ENCODE data around the gene ZEB2.
"Not testable (repeated sequence)": the region's sequence is repeated elsewhere in the genome, so short reads cannot be mapped to it uniquely, and the experiment has no call there.

ZEB2 gene

DNA sequence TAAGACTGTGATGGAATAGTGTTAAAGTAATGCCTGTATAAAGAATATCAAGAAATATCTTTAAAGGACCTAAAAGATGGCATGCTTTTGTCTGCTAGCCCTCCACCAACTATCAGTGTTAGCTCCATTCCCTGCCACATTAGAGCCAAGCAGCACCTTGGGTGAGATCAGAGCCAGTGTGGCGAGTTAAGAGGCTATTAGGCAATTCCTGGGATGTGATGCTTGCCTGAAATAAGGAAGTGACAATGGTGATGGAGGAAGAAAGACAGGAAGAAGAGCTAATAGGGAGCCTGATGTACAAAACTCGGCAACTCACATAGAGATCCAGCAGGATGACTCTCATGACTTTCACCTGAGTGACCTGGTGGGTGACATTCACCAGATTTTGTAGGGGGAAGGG, 143.5 kb downstream of the ZEB2 start:
- no peak for DNase-seq

DNA sequence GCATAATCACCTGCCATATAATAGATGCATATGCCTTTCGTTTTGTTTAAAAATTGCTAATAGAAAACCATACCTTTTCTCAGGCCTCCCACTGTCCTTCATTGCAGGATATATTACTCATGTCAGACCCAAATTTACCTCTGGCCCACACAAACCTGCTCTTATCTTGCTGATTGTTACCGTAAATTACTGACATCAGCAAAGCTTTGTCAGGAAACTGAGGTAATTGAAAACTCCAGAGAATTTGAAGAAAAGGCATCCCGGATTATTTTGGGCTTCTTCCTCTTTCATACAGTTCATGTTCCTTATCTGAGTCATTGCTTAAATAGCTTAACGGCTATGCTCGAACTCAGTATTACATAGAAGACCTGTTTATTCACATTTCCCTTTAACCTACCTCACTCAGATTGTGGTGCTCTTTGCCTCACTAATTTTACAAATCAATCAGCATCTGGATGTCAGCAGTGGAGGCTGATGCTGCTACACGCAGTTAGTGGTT, 145.7 kb downstream of the ZEB2 start:
- no peak for DNase-seq

DNA sequence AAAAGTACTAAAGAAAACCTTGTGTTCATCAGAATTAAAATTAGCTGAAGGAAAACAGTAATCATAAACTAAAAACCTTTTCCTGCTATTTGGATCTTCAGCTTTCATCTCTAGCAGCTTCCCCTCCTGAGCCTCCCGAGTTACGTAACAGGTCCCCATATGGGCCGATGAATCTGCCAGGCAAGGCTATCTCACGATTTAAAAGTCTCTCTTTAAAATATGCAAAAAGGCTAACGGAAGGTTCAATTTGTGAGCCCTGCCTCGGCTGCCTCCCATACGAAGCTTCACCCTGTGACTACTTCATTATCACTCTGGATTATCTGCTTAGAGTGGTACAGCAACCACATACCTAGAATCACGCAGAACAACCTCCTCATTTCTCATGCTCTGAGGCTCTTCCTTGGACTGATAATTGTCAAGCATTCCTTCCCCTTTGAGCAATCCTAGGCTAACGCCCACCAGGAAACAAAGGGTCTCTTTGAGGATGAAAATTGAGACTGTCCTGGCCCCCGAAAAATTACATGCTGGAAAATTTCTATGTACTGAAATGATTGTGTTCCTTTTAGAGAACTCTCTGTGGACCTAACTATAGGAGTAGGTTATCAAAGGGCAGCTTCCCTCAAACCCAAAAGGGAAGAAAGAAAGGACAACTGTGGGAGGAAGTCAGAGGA, 147.4 kb downstream of the ZEB2 start:
- no peak for DNase-seq

DNA sequence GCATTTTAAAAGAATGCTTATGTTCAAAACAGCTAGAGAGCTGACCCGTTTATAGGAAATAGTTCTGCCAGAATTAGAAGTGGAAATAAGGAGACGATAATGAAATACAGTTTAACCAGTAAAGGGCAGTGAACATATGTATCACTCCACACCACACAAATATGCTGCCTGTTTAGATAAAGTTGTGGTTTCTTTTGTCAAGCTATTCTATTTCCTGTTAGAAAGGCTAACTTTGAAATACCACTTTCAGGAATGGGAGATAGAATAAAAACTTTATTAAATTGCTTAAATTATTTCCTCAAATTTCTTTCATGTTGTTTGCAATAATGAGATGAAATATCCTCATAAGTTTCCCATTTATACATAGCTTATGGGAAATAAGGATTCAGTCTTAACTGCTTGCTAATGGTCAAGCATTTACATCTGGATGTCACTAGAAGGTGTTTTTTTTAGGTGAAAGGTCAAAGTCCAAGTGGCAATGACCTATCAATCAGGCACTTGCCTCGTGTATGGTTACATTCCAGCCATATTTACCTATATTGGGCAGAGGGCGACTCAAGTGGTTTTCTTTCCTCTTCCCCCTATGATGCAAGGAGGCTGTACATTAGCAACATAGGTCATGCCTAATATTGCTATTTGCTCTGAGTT, 148.9 kb downstream of the ZEB2 start:
- DNase-seq, result no peak

DNA sequence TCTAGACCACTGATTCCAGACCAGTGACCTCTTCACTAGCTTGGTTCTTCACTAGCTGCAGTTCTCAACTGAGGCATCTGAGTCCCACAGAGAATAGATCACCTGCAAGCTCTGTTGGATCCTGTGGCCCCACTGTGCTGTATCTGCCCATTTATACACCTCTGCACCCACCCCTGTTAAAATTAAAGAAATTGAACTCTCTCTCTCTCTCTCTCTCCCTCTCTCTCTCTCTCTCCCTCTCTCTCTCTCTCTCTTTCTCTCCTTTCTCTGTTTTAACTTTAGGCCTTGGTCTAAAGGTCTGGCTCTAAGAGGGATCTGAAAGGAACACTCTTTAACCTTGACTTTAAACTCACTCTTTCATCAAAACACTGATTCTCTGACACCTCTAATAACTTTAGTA, 150.5 kb downstream of the ZEB2 start:
- DNase-seq, result no peak

DNA sequence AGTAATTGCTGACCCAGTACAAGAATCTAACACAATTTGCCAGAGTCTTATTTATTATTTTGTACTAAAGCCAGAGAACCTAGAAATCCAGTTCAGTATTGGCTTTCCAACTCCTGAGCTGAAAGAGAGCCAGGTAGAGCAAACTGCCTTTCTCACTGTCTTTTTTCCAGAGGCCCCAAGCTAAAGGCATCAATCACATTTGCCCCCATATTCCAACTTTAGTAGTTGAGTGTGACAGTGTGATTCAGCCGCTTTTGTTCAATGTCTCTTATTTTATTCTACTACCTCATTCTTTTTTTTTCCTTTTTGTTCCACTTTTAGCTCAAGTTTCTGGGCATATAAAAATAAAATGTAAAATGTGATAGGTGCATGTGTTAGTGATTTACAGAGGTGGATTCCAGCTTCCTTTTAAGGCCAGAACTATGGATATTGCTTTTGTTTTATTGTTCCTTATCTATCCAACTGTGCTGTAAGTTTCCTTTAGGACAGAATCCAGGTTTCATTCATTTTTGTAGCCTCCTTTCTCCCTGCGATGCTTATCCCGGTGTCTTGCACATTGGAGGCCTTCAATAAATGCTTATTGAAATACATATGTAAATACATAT, 153.0 kb downstream of the ZEB2 start:
- no peak for DNase-seq

DNA sequence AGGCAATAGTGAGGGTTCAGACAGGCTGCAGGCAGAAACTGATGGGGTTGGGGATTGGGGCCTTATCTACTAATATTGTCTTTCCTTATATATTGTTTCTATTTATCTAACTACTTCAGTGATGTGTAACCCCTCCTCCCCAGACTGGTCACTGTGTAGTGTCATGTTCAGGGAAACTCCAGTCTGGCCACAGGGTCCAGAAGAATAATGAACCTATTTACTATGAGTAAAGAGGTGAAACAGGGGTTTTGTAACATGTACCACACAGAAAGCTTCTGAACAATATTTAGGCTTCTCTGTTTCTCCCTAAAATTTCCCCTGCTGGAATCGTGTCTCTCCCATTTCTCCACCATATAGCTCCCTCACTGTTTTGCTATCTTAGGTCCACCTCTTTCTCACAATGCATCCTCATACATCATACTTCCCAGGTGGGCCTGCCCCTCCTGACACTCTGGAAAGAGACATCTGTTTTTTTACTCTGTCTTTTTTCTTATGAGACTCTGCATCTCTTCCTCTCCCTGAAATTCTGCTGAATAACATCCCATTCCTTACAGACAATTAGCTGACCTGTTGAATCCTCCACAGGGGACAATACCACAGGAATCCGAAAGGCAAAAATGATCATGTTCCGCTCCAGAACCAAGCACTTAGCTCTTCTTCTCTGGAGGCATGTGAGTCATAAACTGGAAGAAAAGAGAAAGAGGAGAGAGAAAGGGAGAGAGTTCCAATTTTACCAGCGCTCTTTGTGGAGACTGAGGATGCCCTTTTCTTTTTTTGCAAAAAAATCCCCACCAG, 154.8 kb downstream of the ZEB2 start:
- no peak for DNase-seq

DNA sequence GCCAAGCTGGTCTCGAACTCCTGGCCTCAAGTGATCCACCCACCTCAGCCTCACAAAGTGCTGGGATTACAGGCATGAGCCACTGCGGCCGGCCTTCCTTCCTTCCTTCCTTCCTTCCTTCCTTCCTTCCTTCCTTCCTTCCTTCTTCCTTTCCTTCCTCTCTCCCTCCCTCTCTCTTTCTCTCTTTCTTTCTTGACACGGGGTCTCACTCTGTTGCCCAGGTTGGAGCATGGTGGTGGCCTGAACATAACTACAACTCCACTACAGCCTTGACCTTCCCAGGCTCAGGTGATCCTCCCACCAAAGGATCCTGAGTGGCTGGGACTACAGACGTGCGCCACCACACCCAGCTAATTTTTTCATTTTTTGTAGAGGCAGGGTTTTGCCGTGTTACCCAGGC, 155.7 kb downstream of the ZEB2 start:
- DNase-seq, result not testable (repeated sequence)

DNA sequence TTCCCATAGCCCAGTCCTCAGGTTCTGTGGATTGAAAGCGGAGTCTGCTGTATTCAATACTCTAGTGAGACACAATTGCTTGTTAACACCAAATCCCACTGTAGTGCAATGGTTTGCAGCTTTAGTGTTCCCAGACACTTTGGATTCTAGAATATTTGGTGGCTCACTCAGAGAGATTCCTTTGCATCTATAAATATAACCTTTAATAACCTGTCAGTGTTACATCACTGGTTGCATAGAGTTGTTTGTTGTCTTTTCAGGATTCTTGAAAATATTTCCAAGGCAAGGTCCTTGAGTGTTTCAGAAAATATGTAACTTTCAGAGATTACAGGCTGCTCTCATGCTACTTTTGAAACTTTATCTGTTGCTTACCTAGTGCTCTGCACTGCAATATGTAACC, 157.5 kb downstream of the ZEB2 start:
- no peak for DNase-seq

DNA sequence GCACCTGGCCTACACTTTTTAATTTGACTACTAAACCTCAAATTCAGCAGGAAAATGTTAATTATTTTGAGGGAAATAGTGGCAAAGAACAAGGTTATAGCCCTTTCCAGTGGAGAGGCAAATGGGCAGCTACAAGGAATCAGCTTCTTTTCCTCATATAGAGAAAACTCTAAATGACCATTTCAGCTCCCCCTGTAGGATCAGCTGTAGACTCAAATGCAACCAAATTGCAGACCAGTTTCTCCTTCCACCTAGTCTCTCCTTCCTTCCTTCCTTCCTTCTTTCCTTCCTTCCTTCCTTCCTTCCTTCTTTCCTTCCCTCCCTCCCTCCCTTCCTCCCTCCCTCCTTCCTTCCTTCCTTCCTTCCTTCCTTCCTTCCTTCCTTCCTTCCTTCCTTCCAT, 158.2 kb downstream of the ZEB2 start:
- DNase-seq, result no peak

DNA sequence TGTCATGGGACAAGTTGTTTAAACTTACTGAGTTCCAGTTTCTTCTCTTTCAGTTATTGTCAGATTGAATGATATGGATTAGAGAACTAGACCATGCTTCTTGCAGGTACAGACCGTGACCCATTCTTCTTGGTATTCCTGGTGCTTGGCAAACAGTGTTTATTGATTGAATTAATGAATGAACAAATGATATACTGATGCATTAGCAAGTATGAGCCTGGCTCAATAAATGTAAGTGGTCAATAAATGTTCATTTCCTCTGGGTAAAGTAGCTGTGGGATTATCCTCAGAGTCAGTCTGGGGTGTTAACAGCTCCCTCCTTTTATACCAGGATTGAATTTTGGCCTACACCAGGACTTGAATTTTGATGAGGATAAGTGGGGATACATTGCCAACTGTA, 160.2 kb downstream of the ZEB2 start:
- no peak for DNase-seq

DNA sequence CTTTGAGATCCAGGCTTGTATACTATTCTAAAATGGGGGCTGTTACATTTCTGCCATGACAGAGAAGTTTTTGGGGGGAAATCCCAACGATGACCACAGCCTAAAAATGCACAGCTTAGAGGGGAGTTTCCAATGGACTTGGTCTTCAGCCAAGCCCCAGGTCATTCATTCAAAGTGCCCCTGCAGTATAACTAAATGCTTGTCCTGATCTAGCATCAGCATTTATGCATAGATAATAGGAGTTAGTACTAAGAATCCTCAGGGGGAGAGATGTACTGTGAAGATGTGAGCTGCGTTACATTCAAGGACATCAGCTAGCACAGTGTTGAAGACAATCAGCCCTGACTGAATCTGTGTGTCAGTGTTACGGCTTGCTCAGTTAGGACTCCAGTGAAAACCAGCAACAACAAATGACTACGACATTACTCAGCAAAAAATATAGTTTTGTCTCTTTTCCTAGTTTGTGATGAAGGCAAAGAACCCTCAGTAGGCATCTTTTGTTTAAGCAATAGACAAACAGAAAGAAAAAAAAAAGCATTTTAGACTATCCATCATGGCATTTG, 160.9 kb downstream of the ZEB2 start:
- no peak for DNase-seq

DNA sequence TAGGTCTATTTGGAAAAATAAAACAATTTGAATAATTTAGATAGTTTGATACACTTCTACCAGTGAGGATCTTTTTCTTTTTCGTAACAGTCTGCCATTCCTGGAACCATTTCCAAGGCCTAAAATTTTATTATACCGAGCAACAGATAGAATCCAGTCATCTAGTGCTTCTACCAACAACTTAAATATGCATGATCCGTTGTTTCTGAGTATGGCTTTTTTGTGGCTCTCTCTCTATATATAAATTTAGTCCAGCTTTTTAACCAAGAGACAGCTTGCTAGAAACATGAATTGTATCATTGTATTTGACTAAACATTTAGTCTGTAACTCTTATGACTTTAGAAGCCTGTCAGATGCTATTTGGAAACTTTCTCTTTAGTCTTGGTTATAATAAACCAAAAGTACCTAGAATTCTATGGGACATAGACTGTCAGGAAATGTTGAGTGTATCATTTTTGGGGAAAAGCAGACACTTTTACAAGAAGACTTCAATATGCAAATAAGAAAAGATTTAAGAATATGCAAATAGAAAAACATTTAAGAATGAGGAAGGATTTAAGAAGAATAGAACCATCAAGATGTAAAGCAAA, 161.4 kb downstream of the ZEB2 start:
- DNase-seq, result no peak

DNA sequence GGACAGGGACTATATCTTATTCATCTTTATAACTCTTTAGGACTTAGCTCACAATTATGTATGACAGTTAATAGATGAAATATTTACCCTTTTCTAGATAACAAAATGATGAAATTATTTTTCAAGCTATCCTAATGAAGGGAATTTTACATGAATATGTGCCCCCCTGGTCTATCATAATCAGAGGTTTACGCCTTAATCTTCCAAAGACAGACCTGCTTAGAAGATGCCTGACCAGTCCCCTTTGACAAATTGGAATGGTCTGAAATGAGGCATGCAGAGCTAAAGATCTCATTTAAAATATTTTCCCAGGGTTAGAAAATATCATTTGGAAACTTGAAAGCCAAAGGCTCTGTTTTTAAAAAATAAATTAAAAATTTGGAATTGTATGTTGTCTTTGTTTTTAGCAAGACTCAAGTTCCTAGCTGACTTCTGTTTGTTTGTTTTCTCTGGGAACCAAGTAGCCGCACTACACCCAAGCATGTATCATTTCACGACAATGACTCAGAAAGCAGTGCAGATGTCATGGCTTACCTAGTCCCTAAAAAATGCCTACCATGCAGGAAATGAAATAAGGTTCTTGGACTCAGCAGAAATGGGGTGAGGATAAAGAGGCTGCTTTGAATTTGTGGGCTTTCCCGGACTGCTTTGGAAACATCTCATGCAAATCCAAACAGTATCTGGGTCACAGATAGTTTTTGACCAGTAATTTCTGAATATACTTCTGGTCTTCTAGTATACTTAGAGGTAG, 162.1 kb downstream of the ZEB2 start:
- DNase-seq, result no peak

DNA sequence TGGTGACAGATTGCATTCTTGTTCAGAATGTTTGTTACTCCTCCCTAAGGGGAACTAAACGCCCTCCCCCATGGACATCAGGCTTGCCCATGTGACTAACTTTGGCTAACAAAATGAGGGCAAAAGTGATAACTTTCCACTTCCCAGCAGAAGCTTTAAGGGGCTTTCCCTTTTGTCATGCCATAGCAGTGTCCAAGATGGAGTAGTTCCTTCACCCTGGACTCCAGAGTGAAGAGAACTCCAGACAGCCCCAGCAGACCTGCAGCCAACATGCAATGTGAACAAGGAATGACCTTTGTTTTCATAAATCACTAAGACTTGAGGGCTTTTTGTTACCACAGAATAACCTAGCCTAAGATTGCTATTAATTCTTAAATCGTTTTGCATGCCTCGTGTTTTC, 163.5 kb downstream of the ZEB2 start:
- DNase-seq, result no peak

DNA sequence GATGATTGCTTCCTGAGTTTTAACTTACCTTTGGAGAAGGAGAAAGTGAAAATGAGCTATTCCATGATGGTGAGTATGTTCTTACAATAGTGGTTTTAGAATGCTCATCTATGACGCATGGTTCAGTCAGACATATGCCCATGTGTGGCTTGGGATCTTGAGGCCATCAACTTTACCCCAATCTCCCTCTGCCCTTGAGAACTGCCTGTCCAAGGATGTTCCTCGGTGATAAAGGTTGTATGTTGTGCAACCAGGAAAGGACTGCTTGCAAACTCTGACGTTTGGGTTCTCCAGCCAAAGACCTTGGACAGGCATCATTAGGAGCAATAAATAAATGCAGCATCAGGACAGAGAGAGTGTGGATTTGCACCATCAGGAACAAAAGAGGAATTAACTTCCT, 165.0 kb downstream of the ZEB2 start:
- no peak for DNase-seq

DNA sequence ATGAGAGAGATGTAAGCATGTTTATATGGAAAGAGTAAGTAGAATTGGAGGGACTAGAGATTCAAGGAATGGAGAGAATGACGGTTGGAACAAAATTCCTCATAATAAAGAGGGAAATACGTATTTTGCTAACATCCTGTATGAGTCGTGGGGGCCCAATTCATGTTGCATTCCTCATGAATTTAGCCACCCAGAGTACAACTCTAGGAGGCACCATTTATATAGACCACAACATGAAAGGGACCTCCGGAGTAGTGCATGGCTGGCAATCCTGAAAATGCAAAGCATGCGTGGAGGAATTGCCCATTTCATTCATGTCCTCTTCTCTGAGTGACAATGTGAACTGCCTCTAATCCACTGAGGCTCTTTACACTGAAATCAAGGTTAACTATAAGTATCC, 168.2 kb downstream of the ZEB2 start:
- DNase-seq, result no peak

DNA sequence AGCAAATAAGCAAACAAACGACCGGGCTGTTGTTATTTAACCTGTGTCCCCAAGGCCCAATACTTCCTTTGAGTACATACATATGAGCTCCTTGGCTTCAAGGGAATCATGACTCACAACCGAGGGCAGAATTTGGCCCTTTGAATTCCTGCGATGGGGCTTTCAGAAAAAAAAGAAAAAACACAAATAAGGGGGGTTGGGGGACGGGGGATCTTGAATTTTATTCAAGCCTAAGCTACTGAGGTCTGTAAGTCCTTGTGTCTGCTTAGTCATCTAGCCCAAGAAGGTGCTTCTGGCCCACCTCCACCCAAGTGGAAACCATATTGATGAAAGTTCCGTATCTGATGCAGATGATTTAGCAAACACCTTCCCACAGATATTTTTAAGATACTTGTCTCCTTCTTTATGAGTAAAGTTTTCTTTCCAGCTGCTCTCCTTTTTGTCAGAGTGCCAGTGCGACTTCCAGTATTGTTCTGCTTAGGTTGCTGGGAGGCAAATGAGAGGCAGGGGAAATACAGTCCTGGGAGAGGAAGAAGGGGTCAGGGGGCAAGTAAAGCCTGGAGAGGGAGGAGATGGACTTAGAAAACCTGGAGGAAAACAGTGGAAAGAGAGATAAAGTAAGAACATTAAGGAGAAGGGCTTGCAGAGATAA, 169.6 kb downstream of the ZEB2 start:
- DNase-seq, result no peak

DNA sequence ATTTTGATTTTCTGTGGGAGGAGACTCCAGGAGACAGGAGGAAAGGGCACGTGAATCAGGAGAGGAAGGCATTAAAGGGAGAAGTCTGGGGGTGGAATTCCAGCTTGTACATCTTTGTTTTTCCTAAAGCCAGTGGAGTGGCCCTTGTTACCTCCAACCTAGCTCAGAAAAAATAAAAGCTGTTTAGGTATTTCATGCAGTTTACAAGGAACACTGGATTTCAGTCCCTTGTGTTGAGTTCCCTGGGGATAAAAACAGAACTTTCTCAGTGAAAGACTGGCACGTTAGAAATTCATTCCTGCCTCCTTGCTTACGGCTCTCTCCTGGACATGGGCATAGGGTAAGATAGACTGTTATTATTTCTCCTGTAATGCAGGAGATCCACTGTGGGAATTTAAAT, 170.2 kb downstream of the ZEB2 start:
- DNase-seq, result no peak

DNA sequence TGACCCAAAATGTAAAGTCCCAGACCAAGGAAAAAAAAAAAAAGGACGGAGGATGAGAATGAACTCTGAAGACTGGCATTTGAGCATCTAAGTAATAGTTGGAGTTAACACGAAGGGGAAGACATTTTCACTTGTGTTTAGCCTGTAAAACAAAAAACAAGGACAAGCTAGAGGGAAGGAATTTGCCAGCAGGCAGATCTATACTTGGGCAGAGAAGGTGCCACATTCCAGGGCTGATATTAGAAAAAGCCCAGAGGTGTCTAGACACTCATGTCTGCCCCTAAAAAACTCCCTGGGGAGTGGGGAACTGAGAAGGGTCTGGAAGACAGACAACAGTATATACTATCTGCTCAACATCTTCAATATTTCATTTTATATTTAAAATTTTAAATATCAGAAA, 171.1 kb downstream of the ZEB2 start:
- DNase-seq, result no peak

DNA sequence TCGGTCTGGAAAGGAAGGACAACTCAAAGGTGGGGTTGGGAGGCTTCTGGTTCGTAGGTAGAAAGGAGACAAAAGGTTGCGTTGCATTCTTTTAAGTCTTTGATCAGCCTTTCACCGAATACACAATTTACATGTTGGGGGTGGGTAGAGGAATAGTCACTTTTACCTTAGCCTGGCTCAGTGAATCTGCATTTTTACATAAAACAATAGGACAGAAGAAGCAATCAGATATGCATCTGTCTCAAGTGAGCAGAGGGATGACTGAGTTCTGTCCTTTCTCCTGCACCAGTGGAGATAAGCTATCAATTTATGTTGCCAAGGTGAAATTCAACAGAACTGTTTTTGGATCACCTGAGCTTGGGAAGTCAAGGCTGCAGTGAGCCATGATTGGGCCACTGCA, 173.7 kb downstream of the ZEB2 start:
- no peak for DNase-seq

DNA sequence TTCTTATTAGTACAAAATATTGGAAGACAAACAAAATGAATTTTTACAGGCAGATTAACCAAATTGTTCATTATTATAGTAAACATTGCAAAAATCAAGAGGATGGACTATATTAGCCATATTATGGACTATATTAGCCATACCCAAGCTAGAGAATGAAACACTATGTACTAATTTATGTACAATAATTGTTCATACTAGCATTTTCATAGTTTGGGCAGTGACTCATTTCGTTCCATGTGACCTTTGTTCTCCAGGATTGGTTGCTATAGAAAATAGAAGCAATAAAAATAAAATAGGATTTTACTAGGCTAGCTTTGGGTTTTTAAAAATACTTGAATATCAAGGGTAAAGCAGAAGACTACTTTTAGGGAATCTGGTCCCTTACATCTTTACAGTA, 176.8 kb downstream of the ZEB2 start:
- no peak for DNase-seq

All from activated T-cell treated with anti-CD3 and anti-CD28 coated beads, Interleukin-2, amount 50 U/mL, for 1 hour (primary cell).